PC-3 (cell line): ENCODE measurements around the gene ST8SIA2.

Source experiments
- CTCF ChIP-seq: fragments of 300-600 bp; sonication (generic); conservative IDR thresholded peaks from 2 replicates; pipeline ENCODE4 v1.5.1; 2017; ENCODE audit warnings: antibody characterized with exemption, low read depth, mild to moderate bottlenecking, low read length
- EZH2 ChIP-seq: fragments of 300-600 bp; sonication (generic); IDR thresholded peaks from one replicate; pipeline ENCODE4 v1.6.1; 2017; ENCODE audit warnings: antibody characterized with exemption, mild to moderate bottlenecking, low read length; ENCODE audit not compliant: unreplicated experiment

- TF ChIP-seq CTCF (no peak), EZH2 (no peak)
These were observed 13.6 kb downstream of the ST8SIA2 start for GRCh38 chr15:92407321-92407720.
